ENCODE results near the gene GNAI3. TPM values are rescaled to one million over a fixed set of nuclear protein-coding genes. Genes with fewer than 3 reads are reported as not detected.

Gene GNAI3
- polyA plus RNA-seq, 3 donors, result 3.0 to 14.2 (median 10.4) TPM

- Mint-ChIP-seq H3K27me3 (ENCODE audit: low read depth in 3 of 3) (no peaks in the 10 kb centered on the region), H3K4me1 (no peaks in the 10 kb centered on the region), H3K9me3 (no peaks in the 10 kb centered on the region), H3K4me3 (no peak overlapping the region), H3K36me3 (peaks cover 77 to 87% of the 10 kb centered on the region in 2 donors), H3K27ac (no peak overlapping the region)
- Histone ChIP-seq H3K27me3 (ENCODE audit: control insufficient read depth in 2 of 2, insufficient read depth in 2 of 2, low read length in 2 of 2) (no peaks in the 10 kb centered on the region), H3K27ac (ENCODE audit: low read depth in 1 of 2, low read length in 2 of 2) (peak overlapping the region in 1 of 2 donors; percentile 12), H3K4me2 (replicated peaks; ENCODE audit: extremely low read depth, low read length, poor library complexity, severe bottlenecking) (no peak overlapping the region), H3K9me3 (replicated peaks in 1 of 2; ENCODE audit: control insufficient read depth in 1 of 2, insufficient read depth in 1 of 2, low read length in 2 of 2) (no peaks in the 10 kb centered on the region), H4K20me1 (ENCODE audit: insufficient read depth, low read length) (peaks cover 9% of the 10 kb centered on the region), H3K79me2 (ENCODE audit: insufficient read depth, low read length) (no peaks in the 10 kb centered on the region), H3K36me3 (replicated peaks in 1 of 2; ENCODE audit: control insufficient read depth in 1 of 2, insufficient read depth in 2 of 2, low read length in 2 of 2) (peaks cover 52 to 92% of the 10 kb centered on the region in 2 donors), H3K4me1 (ENCODE audit: control insufficient read depth in 1 of 2, insufficient read depth in 2 of 2, low read length in 2 of 2) (no peaks in the 10 kb centered on the region), H3K9ac (ENCODE audit: insufficient read depth, low read length, poor library complexity, severe bottlenecking) (no peak overlapping the region), H2AFZ (ENCODE audit: insufficient read depth, low read depth, low read length, poor library complexity, severe bottlenecking) (no peak overlapping the region), H3K4me3 (replicated peaks in 1 of 3; ENCODE audit: low read depth in 2 of 3, low read length in 3 of 3) (no peak overlapping the region)
- DNase-seq, result no peak
- intact Hi-C loops (cut with micrococcal nuclease), result loop anchor here in 1 of 2 donors (5.0 kb wide), 1 partner anchor 42 kb away; no protein-coding TSS in a partner anchor
- TF ChIP-seq, protein P1, sequence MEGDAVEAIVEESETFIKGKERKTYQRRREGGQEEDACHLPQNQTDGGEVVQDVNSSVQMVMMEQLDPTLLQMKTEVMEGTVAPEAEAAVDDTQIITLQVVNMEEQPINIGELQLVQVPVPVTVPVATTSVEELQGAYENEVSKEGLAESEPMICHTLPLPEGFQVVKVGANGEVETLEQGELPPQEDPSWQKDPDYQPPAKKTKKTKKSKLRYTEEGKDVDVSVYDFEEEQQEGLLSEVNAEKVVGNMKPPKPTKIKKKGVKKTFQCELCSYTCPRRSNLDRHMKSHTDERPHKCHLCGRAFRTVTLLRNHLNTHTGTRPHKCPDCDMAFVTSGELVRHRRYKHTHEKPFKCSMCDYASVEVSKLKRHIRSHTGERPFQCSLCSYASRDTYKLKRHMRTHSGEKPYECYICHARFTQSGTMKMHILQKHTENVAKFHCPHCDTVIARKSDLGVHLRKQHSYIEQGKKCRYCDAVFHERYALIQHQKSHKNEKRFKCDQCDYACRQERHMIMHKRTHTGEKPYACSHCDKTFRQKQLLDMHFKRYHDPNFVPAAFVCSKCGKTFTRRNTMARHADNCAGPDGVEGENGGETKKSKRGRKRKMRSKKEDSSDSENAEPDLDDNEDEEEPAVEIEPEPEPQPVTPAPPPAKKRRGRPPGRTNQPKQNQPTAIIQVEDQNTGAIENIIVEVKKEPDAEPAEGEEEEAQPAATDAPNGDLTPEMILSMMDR (IDR thresholded peaks at IDR 0.05), result no peak
- WGBS (ENCODE audit: insufficient coverage), result no CpG with 5 or more reads among the region's 2 CpGs
Observed at GRCh38 chr1:109595531-109595930, 47.1 kb downstream of the GNAI3 start.

DNA sequence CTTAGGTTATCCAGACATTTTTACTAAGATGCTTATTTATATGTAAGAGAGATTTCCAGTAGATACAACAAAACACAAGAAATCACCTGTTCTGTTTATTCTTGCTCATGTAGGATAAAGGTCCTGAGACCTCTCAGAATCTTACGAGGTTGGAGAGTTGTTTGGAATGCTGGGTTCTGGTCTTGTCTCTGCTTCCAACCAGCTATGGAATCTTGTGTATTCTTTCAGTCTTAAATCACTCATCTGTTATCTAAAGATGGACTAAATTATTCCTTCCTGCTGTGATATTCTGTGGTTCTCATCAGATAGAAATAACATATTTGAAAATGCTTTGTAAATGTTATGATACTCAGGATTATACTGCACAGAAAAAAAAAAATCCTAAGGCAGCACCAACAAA, 49.7 kb downstream of the GNAI3 start:
- Histone ChIP-seq H3K4me3 (replicated peaks in 1 of 3; ENCODE audit: low read depth in 2 of 3, low read length in 3 of 3) (no peak overlapping the region), H3K36me3 (replicated peaks in 1 of 2; ENCODE audit: control insufficient read depth in 1 of 2, insufficient read depth in 2 of 2, low read length in 2 of 2) (peaks cover 27 to 69% of the 10 kb centered on the region in 2 donors), H2AFZ (ENCODE audit: insufficient read depth, low read depth, low read length, poor library complexity, severe bottlenecking) (no peak overlapping the region), H3K27ac (ENCODE audit: low read depth in 1 of 2, low read length in 2 of 2) (no peak overlapping the region), H3K79me2 (ENCODE audit: insufficient read depth, low read length) (no peaks in the 10 kb centered on the region), H3K4me2 (replicated peaks; ENCODE audit: extremely low read depth, low read length, poor library complexity, severe bottlenecking) (no peak overlapping the region), H3K4me1 (ENCODE audit: control insufficient read depth in 1 of 2, insufficient read depth in 2 of 2, low read length in 2 of 2) (peaks cover 0 to 2% of the 10 kb centered on the region in 2 donors), H3K9me3 (replicated peaks in 1 of 2; ENCODE audit: control insufficient read depth in 1 of 2, insufficient read depth in 1 of 2, low read length in 2 of 2) (no peaks in the 10 kb centered on the region), H3K27me3 (ENCODE audit: control insufficient read depth in 2 of 2, insufficient read depth in 2 of 2, low read length in 2 of 2) (no peaks in the 10 kb centered on the region), H4K20me1 (ENCODE audit: insufficient read depth, low read length) (no peaks in the 10 kb centered on the region), H3K9ac (ENCODE audit: insufficient read depth, low read length, poor library complexity, severe bottlenecking) (no peak overlapping the region)
- WGBS (ENCODE audit: insufficient coverage), result no CpG with 5 or more reads among the region's 1 CpG
- Mint-ChIP-seq H3K4me1 (peaks cover 4% of the 10 kb centered on the region), H3K36me3 (peaks cover 61 to 72% of the 10 kb centered on the region in 2 donors), H3K27ac (no peak overlapping the region), H3K27me3 (ENCODE audit: low read depth in 3 of 3) (no peaks in the 10 kb centered on the region), H3K9me3 (no peaks in the 10 kb centered on the region), H3K4me3 (no peak overlapping the region)
- no peak for DNase-seq
- intact Hi-C loops (cut with micrococcal nuclease), result loop anchor here in 1 of 2 donors (5.0 kb wide), 1 partner anchor 39 kb away; no protein-coding TSS in a partner anchor
- TF ChIP-seq, protein P1 (IDR thresholded peaks at IDR 0.05), result no peak
